ENCODE data around the gene PCDHGA12.

- TF ChIP-seq CTCF (IDR thresholded peaks at IDR 0.05; ENCODE audit: poor library complexity) (no peak), EZH2 (IDR thresholded peaks at IDR 0.05; ENCODE audit: borderline replicate concordance) (no peak)
Observed at GRCh38 chr5:141411575-141411974, 18.7 kb upstream of the PCDHGA12 start.
